AG04449 (cell line): Measurements from ENCODE around the gene RAPGEF5.

Experiments
- CTCF ChIA-PET: fragments of 350-600 bp; formaldehyde crosslinking; extraction: SDS; loops from one replicate; lab custom pipeline; 2021; ENCODE audit warnings: antibody characterized with exemption; lab: Yijun Ruan, JAX
- POLR2A ChIA-PET: fragments of 400-600, 350-600 bp; formaldehyde crosslinking; extraction: SDS; loops from one replicate; lab custom pipeline; 2020; ENCODE audit warnings: antibody characterized with exemption, inconsistent platforms; lab: Yijun Ruan, JAX
- DNase-seq: peaks from one replicate; pipeline ENCODE4 v3.0.0-alpha.2; 2010; ENCODE audit warnings: low read depth, low spot score
- H3K4me3 ChIP-seq: 2 replicates; pipeline ENCODE4 v1.5.1; 2011; ENCODE audit warnings: low read depth, mild to moderate bottlenecking, control low read depth, low read length
- TF ChIP-seq, protein P1 (sequence below): IDR thresholded peaks from one replicate; pipeline ENCODE4 v1.5.1; 2011; ENCODE audit warnings: mild to moderate bottlenecking, moderate library complexity, low read length, control low read depth, inconsistent platforms; ENCODE audit not compliant: insufficient read depth; ENCODE audit errors: missing control alignments

The RAPGEF5 gene

DNA sequence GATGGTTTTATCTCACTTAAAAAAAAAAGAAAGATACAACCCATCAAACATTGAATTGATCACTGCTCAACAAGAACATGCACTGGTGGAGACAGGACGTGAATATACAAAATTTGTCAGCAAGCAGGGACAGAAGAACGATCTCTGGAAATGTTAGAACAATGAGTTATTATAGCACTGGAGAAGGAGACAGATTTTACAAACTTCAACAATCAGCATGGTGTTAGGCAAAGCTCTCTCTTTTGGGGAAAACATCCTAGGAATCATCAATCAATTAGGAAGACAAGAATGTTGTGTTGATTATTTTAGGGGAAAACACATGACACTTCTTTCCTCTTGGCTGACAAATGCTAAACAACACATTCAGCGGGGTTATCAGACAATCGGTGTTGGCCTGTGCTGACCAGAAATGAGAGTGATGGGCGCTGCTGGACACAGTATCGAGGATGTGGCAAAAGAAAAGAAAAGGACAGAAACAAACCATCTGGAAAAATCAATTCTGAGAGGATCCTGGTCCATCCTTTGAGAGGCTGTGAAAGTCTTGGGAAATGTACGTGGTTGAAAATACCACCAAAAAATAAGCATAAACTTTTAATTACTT, 103.9 kb downstream of the RAPGEF5 start:
- CTCF ChIA-PET, result interaction anchor here (0.7 to 5.9 kb wide), 2 partner anchors 143 to 150 kb away, joined by 3 to 40 read pairs; no protein-coding TSS in a partner anchor
- POLR2A ChIA-PET, result no interaction called here

GRCh38 chr7:22252016-22252415, 104.9 kb downstream of the RAPGEF5 start:
- ChIA-PET CTCF (no interaction called here), POLR2A (no interaction called here)
- TF ChIP-seq, protein P1, sequence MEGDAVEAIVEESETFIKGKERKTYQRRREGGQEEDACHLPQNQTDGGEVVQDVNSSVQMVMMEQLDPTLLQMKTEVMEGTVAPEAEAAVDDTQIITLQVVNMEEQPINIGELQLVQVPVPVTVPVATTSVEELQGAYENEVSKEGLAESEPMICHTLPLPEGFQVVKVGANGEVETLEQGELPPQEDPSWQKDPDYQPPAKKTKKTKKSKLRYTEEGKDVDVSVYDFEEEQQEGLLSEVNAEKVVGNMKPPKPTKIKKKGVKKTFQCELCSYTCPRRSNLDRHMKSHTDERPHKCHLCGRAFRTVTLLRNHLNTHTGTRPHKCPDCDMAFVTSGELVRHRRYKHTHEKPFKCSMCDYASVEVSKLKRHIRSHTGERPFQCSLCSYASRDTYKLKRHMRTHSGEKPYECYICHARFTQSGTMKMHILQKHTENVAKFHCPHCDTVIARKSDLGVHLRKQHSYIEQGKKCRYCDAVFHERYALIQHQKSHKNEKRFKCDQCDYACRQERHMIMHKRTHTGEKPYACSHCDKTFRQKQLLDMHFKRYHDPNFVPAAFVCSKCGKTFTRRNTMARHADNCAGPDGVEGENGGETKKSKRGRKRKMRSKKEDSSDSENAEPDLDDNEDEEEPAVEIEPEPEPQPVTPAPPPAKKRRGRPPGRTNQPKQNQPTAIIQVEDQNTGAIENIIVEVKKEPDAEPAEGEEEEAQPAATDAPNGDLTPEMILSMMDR, result no peak
- no peak overlapping the region for H3K4me3 ChIP-seq
- no peak for DNase-seq

More for the DNA sequence above, 103.9 kb downstream of the RAPGEF5 start:
- H3K4me3 ChIP-seq, result no peak overlapping the region
- TF ChIP-seq, protein P1, result no peak
- no peak for DNase-seq

GRCh38 chr7:22251281-22251680, 105.7 kb downstream of the RAPGEF5 start:
- CTCF ChIA-PET, result interaction anchor here (1.2 kb wide), 1 partner anchor 142 kb away, joined by 3 read pairs; no protein-coding TSS in a partner anchor
- TF ChIP-seq, protein P1, result no peak
- no peak overlapping the region for H3K4me3 ChIP-seq
- POLR2A ChIA-PET, result no interaction called here
- DNase-seq, result no peak

GRCh38 chr7:22250390-22250789, 106.6 kb downstream of the RAPGEF5 start:
- ChIA-PET CTCF (interaction anchor here (1.2 kb wide), 1 partner anchor 141 kb away, joined by 3 read pairs; no protein-coding TSS in a partner anchor), POLR2A (no interaction called here)
- DNase-seq, result no peak
- TF ChIP-seq, protein P1, result no peak
- no peak overlapping the region for H3K4me3 ChIP-seq

GRCh38 chr7:22248111-22248809, 108.7 kb downstream of the RAPGEF5 start:
- TF ChIP-seq, protein P1, result no peak
- ChIA-PET CTCF (no interaction called here), POLR2A (no interaction called here)
- no peak for DNase-seq
- no peak overlapping the region for H3K4me3 ChIP-seq

DNA sequence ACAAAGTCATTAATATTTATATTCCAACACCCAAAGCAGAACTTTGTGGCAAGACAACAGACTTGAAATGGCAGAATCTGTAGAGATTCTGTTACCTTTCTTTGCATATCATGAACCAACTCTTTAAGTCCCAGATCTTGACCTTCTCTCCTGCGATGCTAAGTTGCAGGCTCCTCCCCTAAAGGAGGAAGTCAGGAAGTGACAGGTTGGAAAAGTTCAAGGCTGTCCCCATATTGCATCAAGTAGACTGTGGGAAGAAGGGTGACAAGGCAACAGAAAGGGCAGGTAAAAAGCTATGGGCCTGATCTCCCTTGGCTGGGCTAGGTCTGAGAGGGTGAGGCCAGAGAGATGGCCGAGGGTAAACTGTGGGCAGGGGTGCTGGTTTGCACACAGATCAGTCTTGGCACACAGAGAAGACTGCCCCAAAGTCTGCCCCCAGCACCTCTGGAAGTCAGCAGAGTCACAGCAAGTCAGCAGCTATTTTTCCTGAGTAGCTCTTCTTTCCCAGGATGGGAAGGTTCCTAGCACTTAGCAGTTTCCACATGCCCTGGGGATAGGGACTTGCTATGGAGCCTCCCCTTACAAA, 115.1 kb downstream of the RAPGEF5 start:
- POLR2A ChIA-PET, result no interaction called here
- TF ChIP-seq, protein P1, result no peak
- no peak overlapping the region for H3K4me3 ChIP-seq
- CTCF ChIA-PET, result no interaction called here
- DNase-seq, result no peak
